K562 (cell line): Measurements from ENCODE around the gene SLBP. TPM values are rescaled to one million over a fixed set of nuclear protein-coding genes. Genes with fewer than 3 reads are reported as not detected.

Source experiments
- BMI1 ChIP-seq: fragments of 150-350 bp; IDR thresholded peaks from 2 replicates; pipeline ENCODE4 v1.6.1; 2014; ENCODE audit warnings: low read length
- GATA2 ChIP-seq: sonication (generic); formaldehyde crosslinking; IDR thresholded peaks from 2 replicates; pipeline ENCODE4 v1.4.0; 2020; ENCODE audit warnings: mild to moderate bottlenecking, missing genetic modification reagents
- HMGN3 ChIP-seq: IDR thresholded peaks from 2 replicates; pipeline ENCODE4 v1.6.1; 2011; ENCODE audit warnings: borderline replicate concordance, low read depth, mild to moderate bottlenecking, mixed read lengths, low read length; ENCODE audit not compliant: insufficient read length; ENCODE audit errors: extremely low read depth
- LARP7 ChIP-seq: fragments of 450-650 bp; IDR thresholded peaks from 2 replicates; pipeline ENCODE4 v1.6.1; 2016
- MEIS2 ChIP-seq: fragments of 450-650 bp; IDR thresholded peaks from 2 replicates; pipeline ENCODE4 v1.6.1; 2014; ENCODE audit warnings: mild to moderate bottlenecking; ENCODE audit not compliant: partially characterized antibody
- NELFE ChIP-seq: IDR thresholded peaks from 2 replicates; pipeline ENCODE4 v1.6.1; 2011; ENCODE audit warnings: mild to moderate bottlenecking; ENCODE audit not compliant: insufficient read depth, insufficient read length
- NFIX ChIP-seq: fragments of 250-450 bp; sonication (Bioruptor Pico); IDR thresholded peaks from 2 replicates; pipeline ENCODE4 v1.4.0; 2020; ENCODE audit warnings: low read depth, mild to moderate bottlenecking, moderate library complexity
- NUFIP1 ChIP-seq: fragments of 450-650 bp; IDR thresholded peaks from 2 replicates; pipeline ENCODE4 v1.6.1; 2018; ENCODE audit not compliant: partially characterized antibody
- PHF8 ChIP-seq: fragments of 200-600 bp; sonication (generic); IDR thresholded peaks from 2 replicates; pipeline ENCODE4 v1.6.1; 2012; ENCODE audit warnings: mixed run types, mild to moderate bottlenecking, inconsistent platforms, low read length, moderate library complexity, borderline replicate concordance
- PPARD ChIP-seq: fragments of 250-450 bp; sonication (Bioruptor Pico); IDR thresholded peaks from 2 replicates; pipeline ENCODE4 v1.8.0; 2022; ENCODE audit warnings: inconsistent platforms, mild to moderate bottlenecking, moderate library complexity
- PTTG1 ChIP-seq: fragments of 450-650 bp; IDR thresholded peaks from 2 replicates; pipeline ENCODE4 v1.6.1; 2016; ENCODE audit warnings: low read depth, mild to moderate bottlenecking, missing genetic modification characterization, missing compliant biosample characterization
- RHOXF2B ChIP-seq: fragments of 250-450 bp; sonication (Bioruptor Pico); conservative IDR thresholded peaks from 2 replicates; pipeline ENCODE4 v1.5.1; 2021
- SMAD3 ChIP-seq: fragments of 450-650 bp; formaldehyde crosslinking; conservative IDR thresholded peaks from 2 replicates; pipeline ENCODE4 v1.4.0; 2020; ENCODE audit warnings: mild to moderate bottlenecking
- SMARCB1 ChIP-seq: IDR thresholded peaks from 2 replicates; pipeline ENCODE4 v1.6.1; 2011; ENCODE audit warnings: improper control_type of control experiment, low read depth; ENCODE audit not compliant: insufficient read length
- SRSF1 ChIP-seq: fragments of 200-400 bp; formaldehyde crosslinking; IDR thresholded peaks from 2 replicates; pipeline ENCODE4 v1.6.1; 2017; ENCODE audit warnings: mild to moderate bottlenecking, low read depth, low read length, moderate library complexity
- STAT5A ChIP-seq: IDR thresholded peaks from 2 replicates; pipeline ENCODE4 v1.6.1; 2012; ENCODE audit warnings: low read length, inconsistent platforms, borderline replicate concordance
- TEAD1 ChIP-seq, 2 experiments: fragments of 450-650 bp in 1 of 2; sonication (generic) in 1 of 2; formaldehyde crosslinking; IDR thresholded peaks; 2 replicates each; pipeline versions ENCODE4 v1.4.0 to v1.8.0; 2020 to 2022; ENCODE audit warnings: mild to moderate bottlenecking in 2 of 2, missing genetic modification reagents in 1 of 2
- TSHZ1 ChIP-seq: fragments of 250-450 bp; sonication (Bioruptor Pico); IDR thresholded peaks from 2 replicates; pipeline ENCODE4 v1.4.0; 2020; ENCODE audit warnings: mild to moderate bottlenecking, moderate library complexity
- ZBTB26 ChIP-seq: fragments of 450-650 bp; formaldehyde crosslinking; IDR thresholded peaks from 2 replicates; pipeline ENCODE4 v1.4.0; 2022; ENCODE audit warnings: missing genetic modification characterization
- ZC3H11A ChIP-seq: IDR thresholded peaks from 2 replicates; pipeline ENCODE4 v1.6.1; 2012; ENCODE audit warnings: low read depth, low read length, improper control_type of control experiment
- ZNF124 ChIP-seq: sonication (generic); formaldehyde crosslinking; IDR thresholded peaks from 2 replicates; pipeline ENCODE4 v1.8.1; 2022; ENCODE audit warnings: missing genetic modification reagents
- ZNF175 ChIP-seq: fragments of 200-800 bp; sonication (Bioruptor generic); IDR thresholded peaks from 2 replicates; pipeline ENCODE4 v1.6.1; 2016; ENCODE audit warnings: low read depth, mild to moderate bottlenecking, missing genetic modification characterization, missing compliant biosample characterization
- ZNF282 ChIP-seq: sonication (generic); formaldehyde crosslinking; IDR thresholded peaks from 2 replicates; pipeline ENCODE4 v1.8.1; 2023; ENCODE audit warnings: missing genetic modification reagents
- ZNF449 ChIP-seq: fragments of 250-450 bp; sonication (Bioruptor Pico); IDR thresholded peaks from 2 replicates; pipeline ENCODE4 v1.8.0; 2022; ENCODE audit warnings: moderate library complexity, mild to moderate bottlenecking, inconsistent platforms
- polyA plus RNA-seq, 8 experiments: library from polyadenylated mRNA; depleted of rRNA in 4 of 8; stranded (reverse) in 5 of 8; unstranded in 3 of 8; fragments of >200 nt; fragmentation: Nextera tagmentation in 2 of 8; fragmentation: Illumina TruSeq in 1 of 8; extraction: Ambion mirVana in 2 of 8; extraction: Trizol in 1 of 8; gene quantifications; 2 replicates each; pipeline versions ENCODE4 v1.2.1 to v1.2.3, GENCODE V29; 2011 to 2014; ENCODE audit warnings: inconsistent platforms in 1 of 8, missing spikeins in 1 of 8
- total RNA-seq, 7 experiments: library from RNA; depleted of rRNA in 6 of 7; stranded (reverse); fragments of >200 nt in 6 of 7; fragmentation: Illumina TruSeq in 2 of 7; extraction: Trizol in 2 of 7; gene quantifications; 2 replicates each; pipeline versions ENCODE4 v1.2.1 to v1.2.3, GENCODE V29; 2011 to 2021; ENCODE audit warnings: low replicate concordance in 1 of 7

The SLBP gene
- total and polyA plus RNA-seq, 9 of the 15 experiments (the other 6 are each of a cell fraction or from before 2014, with no cell fraction given) = 49.4 to 221 (median 162) TPM

- no peak for TF ChIP-seq BMI1
- no peak for TF ChIP-seq SRSF1
- no peak for TF ChIP-seq NFIX (CRISPR knock-in tag)
- no peak for TF ChIP-seq ZC3H11A
- TF ChIP-seq TEAD1 (CRISPR knock-in tag; IDR thresholded peaks at IDR 0.05) = peak in 1 of 2 experiments; percentile 75; a peak in 2 of 4 replicates
- TF ChIP-seq ZNF175 (CRISPR knock-in tag) = no peak
- no peak for TF ChIP-seq SMARCB1
- TF ChIP-seq NUFIP1 = no peak
- peak; percentile 78; the same call in 1 of the 2 replicates for TF ChIP-seq ZNF282 (CRISPR knock-in tag)
- TF ChIP-seq ZNF124 (CRISPR knock-in tag) = 0 out of 2 replicates have a peak, but pooled peaks have one; percentile 44
- no peak for TF ChIP-seq MEIS2
- no peak for TF ChIP-seq LARP7
- TF ChIP-seq HMGN3 = no peak
- TF ChIP-seq RHOXF2B (CRISPR knock-in tag) = no peak
- TF ChIP-seq PHF8 = peak; percentile 82; the same call in 1 of the 2 replicates
- no peak for TF ChIP-seq STAT5A
- TF ChIP-seq ZBTB26 (CRISPR knock-in tag) = no peak
- no peak for TF ChIP-seq NELFE
- TF ChIP-seq PTTG1 = no peak
- TF ChIP-seq ZNF449 (CRISPR knock-in tag) = no peak
- TF ChIP-seq SMAD3 (CRISPR knock-in tag) = no peak
- TF ChIP-seq GATA2 = no peak
- no peak for TF ChIP-seq PPARD
- TF ChIP-seq TSHZ1 (CRISPR knock-in tag) = no peak
Measured at GRCh38 chr4:1683736-1684505, 28.2 kb downstream of the SLBP start, which contains the start of gene FAM53A (continued).
